GM18858 (cell line): ENCODE data around the gene NXPH3.
"Not testable (repeated sequence)": the region's sequence is repeated elsewhere in the genome, so short reads cannot be mapped to it uniquely, and the experiment has no call there.

Source experiments
- ATAC-seq: cut with Tn5 transposase; IDR thresholded peaks from one replicate; pipeline ENCODE4 v1.9.1; 2021; ENCODE audit not compliant: unreplicated experiment

The NXPH3 gene

GRCh38 chr17:49554694-49555494, 20.8 kb upstream of the NXPH3 start:
- no peak for ATAC-seq

- ATAC-seq: no peak
Observed at GRCh38 chr17:49555495-49556222, 20.0 kb upstream of the NXPH3 start.

- no peak for ATAC-seq
Observed at GRCh38 chr17:49556223-49556943, 19.3 kb upstream of the NXPH3 start.

- no peak for ATAC-seq
Observed at GRCh38 chr17:49557312-49558024, 18.2 kb upstream of the NXPH3 start.

GRCh38 chr17:49564638-49565037, 11.0 kb upstream of the NXPH3 start:
- ATAC-seq: no peak

- ATAC-seq: no peak
Observed at GRCh38 chr17:49565948-49566491, 9.7 kb upstream of the NXPH3 start.

- ATAC-seq: no peak
Observed at GRCh38 chr17:49566668-49567071, 9.0 kb upstream of the NXPH3 start.

- no peak for ATAC-seq
Observed at GRCh38 chr17:49567104-49567521, 8.6 kb upstream of the NXPH3 start.

- no peak for ATAC-seq
Observed at GRCh38 chr17:49567871-49568694, 7.6 kb upstream of the NXPH3 start.

GRCh38 chr17:49568695-49569047, 7.0 kb upstream of the NXPH3 start:
- ATAC-seq: not testable (repeated sequence)

GRCh38 chr17:49570540-49571242, 5.0 kb upstream of the NXPH3 start:
- ATAC-seq: no peak

GRCh38 chr17:49571283-49571682, 4.4 kb upstream of the NXPH3 start:
- ATAC-seq: no peak

- ATAC-seq: no peak
Observed at GRCh38 chr17:49571764-49572163, 3.9 kb upstream of the NXPH3 start.

- no peak for ATAC-seq
Observed at GRCh38 chr17:49572226-49572625, 3.4 kb upstream of the NXPH3 start.

GRCh38 chr17:49572806-49573420, 2.8 kb upstream of the NXPH3 start:
- ATAC-seq: no peak

- ATAC-seq: no peak
Observed at GRCh38 chr17:49573510-49574322, 2.0 kb upstream of the NXPH3 start.

GRCh38 chr17:49574323-49574781, 1.3 kb upstream of the NXPH3 start:
- ATAC-seq: no peak
